HCT116 (cell line): ENCODE data around the gene ATP6V1A.

ENCODE experiments used
- ATF3 ChIP-seq: IDR thresholded peaks from 2 replicates; pipeline ENCODE4 v1.6.1; 2012
- CTCF ChIP-seq, 3 experiments: fragments of 200-600 bp in 1 of 3; sonication (generic) in 1 of 3; IDR thresholded peaks in 2 of 3; conservative IDR thresholded peaks in 1 of 3; 2 replicates each; pipeline ENCODE4 v1.5.1; 2012 to 2017; ENCODE audit warnings: low read depth in 2 of 3, low read length in 2 of 3, antibody characterized with exemption in 1 of 3, borderline replicate concordance in 1 of 3, control low read depth in 1 of 3, mild to moderate bottlenecking in 1 of 3, mixed read lengths in 1 of 3, mixed run types in 1 of 3, moderate library complexity in 1 of 3; ENCODE audit not compliant: insufficient read depth in 1 of 3
- ELF1 ChIP-seq: IDR thresholded peaks from 2 replicates; pipeline ENCODE4 v1.6.1; 2012; ENCODE audit warnings: low read depth, borderline replicate concordance
- EZH2 ChIP-seq: fragments of 200-600 bp; sonication (generic); IDR thresholded peaks from 2 replicates; pipeline ENCODE4 v1.6.1; 2017; ENCODE audit warnings: antibody characterized with exemption, mixed run types
- EZH2phosphoT487 ChIP-seq: fragments of 200-600 bp; IDR thresholded peaks from 2 replicates; pipeline ENCODE4 v1.6.1; 2018; ENCODE audit warnings: antibody characterized with exemption, borderline replicate concordance
- POLR2A ChIP-seq: IDR thresholded peaks from 2 replicates; pipeline ENCODE4 v1.7.0; 2011; ENCODE audit warnings: borderline replicate concordance; ENCODE audit not compliant: insufficient read depth, insufficient read length; ENCODE audit errors: extremely low read depth
- POLR2AphosphoS5 ChIP-seq: IDR thresholded peaks from 2 replicates; pipeline ENCODE4 v1.6.1; 2011; ENCODE audit warnings: mild to moderate bottlenecking, low read depth, low read length, moderate library complexity
- RAD21 ChIP-seq: IDR thresholded peaks from 2 replicates; pipeline ENCODE4 v1.6.1; 2012; ENCODE audit warnings: low read depth, mild to moderate bottlenecking
- SP1 ChIP-seq: IDR thresholded peaks from 2 replicates; pipeline ENCODE4 v1.6.1; 2012; ENCODE audit warnings: low read depth
- YY1 ChIP-seq: IDR thresholded peaks from 2 replicates; pipeline ENCODE4 v1.6.1; 2011; ENCODE audit warnings: low read length, low read depth, moderate library complexity, mild to moderate bottlenecking; ENCODE audit not compliant: insufficient replicate concordance; ENCODE audit errors: extremely low read depth
- ZBTB33 ChIP-seq: IDR thresholded peaks from 2 replicates; pipeline ENCODE4 v1.6.1; 2011; ENCODE audit warnings: mild to moderate bottlenecking, low read length, moderate library complexity; ENCODE audit not compliant: insufficient replicate concordance; ENCODE audit errors: extremely low read depth

GRCh38 chr3:113754494-113755159 is 7.8 kb downstream of the ATP6V1A start:
- TF ChIP-seq CTCF (IDR thresholded peaks at IDR 0.05 in 2 of 3, conservative IDR thresholded peaks at IDR 0.05 in 1 of 3; ENCODE audit: borderline replicate concordance in 1 of 3, insufficient read depth in 1 of 3, low read depth in 2 of 3, low read length in 2 of 3) (no peak), RAD21 (no peak), POLR2A (no peak), EZH2 (no peak), POLR2AphosphoS5 (no peak), SP1 (no peak), EZH2phosphoT487 (no peak), YY1 (no peak), ELF1 (no peak), ZBTB33 (no peak), ATF3 (no peak)
